Gastrocnemius medialis (tissue), 4 donors: ENCODE measurements around the gene TRAPPC14. TPM values are rescaled to one million over a fixed set of nuclear protein-coding genes. Genes with fewer than 3 reads are reported as not detected.
"Not testable (repeated sequence)": the region's sequence is repeated elsewhere in the genome, so short reads cannot be mapped to it uniquely, and the experiment has no call there.

ENCODE experiments used
- ATAC-seq, 2 donors: fragments of 150-250 bp; one replicate each; pipeline ENCODE4 v1.9.1; 2016
- DNase-seq, 2 donors: peaks; one replicate each; pipeline ENCODE4 v3.0.0-alpha.2; 2019
- H3K27ac ChIP-seq, 4 donors: fragments of 200-600 bp; sonication (generic); 1 replicate in 1 of 4; 2 replicates in 3 of 4; pipeline ENCODE4 v1.5.1; 2016 to 2018; ENCODE audit warnings: mild to moderate bottlenecking in 2 of 4, moderate library complexity in 1 of 4
- H3K27me3 ChIP-seq, 3 donors: fragments of 200-600 bp; sonication (generic) in 2 of 3; 1 replicate in 1 of 3; 2 replicates in 2 of 3; pipeline versions ENCODE4 v1.5.1 to v1.6.0; 2016 to 2019; ENCODE audit warnings: mild to moderate bottlenecking in 1 of 3, moderate library complexity in 1 of 3
- H3K36me3 ChIP-seq, 2 donors: fragments of 200-600 bp; sonication (generic) in 1 of 2; one replicate each; pipeline ENCODE4 v1.5.1; 2017 to 2018
- H3K4me1 ChIP-seq, 2 donors: fragments of 200-600 bp; sonication (generic) in 1 of 2; one replicate each; pipeline ENCODE4 v1.5.1; 2016 to 2017; ENCODE audit warnings: mild to moderate bottlenecking in 2 of 2
- H3K4me3 ChIP-seq, 4 donors: fragments of 200-600 bp; sonication (generic) in 3 of 4; 1 replicate in 1 of 4; 2 replicates in 3 of 4; pipeline ENCODE4 v1.5.1; 2016 to 2019; ENCODE audit warnings: mild to moderate bottlenecking in 2 of 4
- H3K9me3 ChIP-seq, 3 donors: fragments of 200-600 bp; sonication (generic) in 2 of 3; 1 replicate in 1 of 3; 2 replicates in 2 of 3; pipeline ENCODE4 v1.5.1; 2016 to 2019
- POLR2A ChIP-seq, 2 donors: fragments of 450-650 bp; IDR thresholded peaks; one replicate each; pipeline ENCODE4 v1.6.1; 2017; ENCODE audit warnings: antibody characterized with exemption in 2 of 2, mild to moderate bottlenecking in 2 of 2, moderate library complexity in 2 of 2
- in situ Hi-C, 4 donors: fragments of 200-750 bp; cut with MboI; loops; one replicate each; pipeline versions ENCODE4 v1.15.0 to v1.8.0; 2017; ENCODE audit warnings: low sequenced_read_pairs in 4 of 4
- intact Hi-C: fragments of 100-400 bp; cut with DNase I; formaldehyde crosslinking; loops from one replicate; pipeline ENCODE4 v1.15.1; 2023; ENCODE audit warnings: low total_unique reads
- total RNA-seq, 4 donors: library from RNA; depleted of rRNA; stranded (reverse); fragments of >200 nt; gene quantifications; one replicate each; pipeline versions ENCODE4 v1.1.0 to v1.2.3, GENCODE V29; 2016
- TF ChIP-seq, protein P1 (sequence below), 5 experiments: fragments of 450-650 bp in 3 of 5; fragments of 200-600 bp in 2 of 5; sonication (generic) in 2 of 5; IDR thresholded peaks in 4 of 5; conservative IDR thresholded peaks in 1 of 5; 1 replicate in 4 of 5; 2 replicates in 1 of 5; pipeline ENCODE4 v1.5.1; 2016 to 2019; ENCODE audit warnings: antibody characterized with exemption in 5 of 5, mild to moderate bottlenecking in 3 of 5, moderate library complexity in 3 of 5

The TRAPPC14 gene
- total RNA-seq, 4 donors from 2014 or later = 3.0 to 6.1 (median 4.2) TPM

DNA sequence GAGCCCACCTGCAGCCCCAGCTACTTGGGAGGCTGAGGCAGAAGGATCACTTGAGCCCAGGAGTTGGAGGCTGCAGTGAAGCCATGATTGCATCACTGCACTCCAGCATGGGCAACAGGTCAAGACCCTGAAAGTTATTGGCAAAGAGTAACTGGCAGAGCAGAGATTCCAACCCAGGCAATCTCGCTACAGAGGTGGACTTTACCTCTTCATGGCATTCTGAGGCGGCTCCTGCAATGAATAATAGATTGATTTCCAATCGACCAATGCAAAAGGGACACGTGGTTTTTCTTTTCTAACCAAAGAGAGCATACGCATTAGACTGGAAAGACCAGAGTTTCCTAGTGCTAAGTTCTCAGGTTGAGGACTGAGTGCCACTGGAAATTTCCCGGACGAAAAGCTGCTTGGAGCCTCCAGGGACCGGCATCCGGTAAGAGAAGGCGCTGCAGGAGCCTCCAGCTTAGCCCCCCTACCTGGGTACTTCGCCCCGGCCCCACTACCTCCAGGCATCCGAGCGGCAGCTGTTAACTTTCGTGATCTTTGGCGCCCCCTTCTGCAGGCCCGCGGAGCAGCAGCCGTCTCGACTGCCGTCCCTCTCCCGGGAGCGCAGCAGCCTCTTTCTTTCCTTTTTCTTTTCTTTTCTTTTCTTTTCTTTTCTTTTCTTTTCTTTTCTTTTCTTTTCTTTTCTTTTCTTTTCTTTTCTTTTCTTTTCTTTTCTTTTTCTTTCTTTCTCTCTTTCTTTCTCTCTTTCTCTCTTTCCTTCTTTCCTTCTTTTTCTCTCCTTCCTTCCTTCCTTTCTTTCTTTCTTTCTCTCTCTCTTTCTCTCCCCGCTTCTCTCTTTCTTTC lies 27.7 kb downstream of the TRAPPC14 start:
- Histone ChIP-seq H3K4me3 (peak overlapping the region in 1 of 4 donors; percentile 30), H3K36me3 (no peaks in the 10 kb centered on the region), H3K9me3 (no peaks in the 10 kb centered on the region), H3K27me3 (no peaks in the 10 kb centered on the region), H3K27ac (no peak overlapping the region), H3K4me1 (peaks cover 7 to 13% of the 10 kb centered on the region in 2 donors)
- TF ChIP-seq, protein P1, sequence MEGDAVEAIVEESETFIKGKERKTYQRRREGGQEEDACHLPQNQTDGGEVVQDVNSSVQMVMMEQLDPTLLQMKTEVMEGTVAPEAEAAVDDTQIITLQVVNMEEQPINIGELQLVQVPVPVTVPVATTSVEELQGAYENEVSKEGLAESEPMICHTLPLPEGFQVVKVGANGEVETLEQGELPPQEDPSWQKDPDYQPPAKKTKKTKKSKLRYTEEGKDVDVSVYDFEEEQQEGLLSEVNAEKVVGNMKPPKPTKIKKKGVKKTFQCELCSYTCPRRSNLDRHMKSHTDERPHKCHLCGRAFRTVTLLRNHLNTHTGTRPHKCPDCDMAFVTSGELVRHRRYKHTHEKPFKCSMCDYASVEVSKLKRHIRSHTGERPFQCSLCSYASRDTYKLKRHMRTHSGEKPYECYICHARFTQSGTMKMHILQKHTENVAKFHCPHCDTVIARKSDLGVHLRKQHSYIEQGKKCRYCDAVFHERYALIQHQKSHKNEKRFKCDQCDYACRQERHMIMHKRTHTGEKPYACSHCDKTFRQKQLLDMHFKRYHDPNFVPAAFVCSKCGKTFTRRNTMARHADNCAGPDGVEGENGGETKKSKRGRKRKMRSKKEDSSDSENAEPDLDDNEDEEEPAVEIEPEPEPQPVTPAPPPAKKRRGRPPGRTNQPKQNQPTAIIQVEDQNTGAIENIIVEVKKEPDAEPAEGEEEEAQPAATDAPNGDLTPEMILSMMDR (IDR thresholded peaks at IDR 0.05 in 4 of 5, conservative IDR thresholded peaks at IDR 0.05 in 1 of 5) = peak; percentile 62 to 89 (median 81)
- TF ChIP-seq POLR2A (IDR thresholded peaks at IDR 0.05) = no peak
- peak; percentile 38 to 59 for DNase-seq
- intact Hi-C loops = no loop called here
- ATAC-seq = no peak
- in situ Hi-C loops = loop anchor here in 2 of 4 donors (10.0 to 25.0 kb wide), 2 partner anchors 146 to 206 kb away; no protein-coding TSS in a partner anchor

DNA sequence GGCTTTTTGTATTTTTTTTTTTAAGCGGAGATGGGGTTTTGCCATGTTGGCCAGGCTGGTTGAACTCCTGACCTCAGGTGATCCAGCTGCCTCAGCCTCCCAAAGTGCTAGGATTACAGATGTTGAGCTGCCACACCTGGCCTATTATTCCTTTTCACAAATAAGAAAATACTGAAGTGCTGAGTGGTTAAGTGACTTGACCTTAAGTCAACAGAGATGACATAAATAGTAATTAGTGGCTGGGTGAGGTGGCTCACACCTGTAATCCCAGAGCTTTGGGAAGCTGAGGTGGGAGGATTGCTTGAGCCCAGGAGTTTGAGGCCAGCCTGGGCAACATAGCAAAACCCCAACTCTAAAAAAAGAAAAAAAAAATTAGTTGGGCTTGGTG lies 28.3 kb downstream of the TRAPPC14 start:
- H3K36me3 ChIP-seq, intact Hi-C loops, ATAC-seq, H3K9me3 ChIP-seq, H3K27me3 ChIP-seq, DNase-seq, H3K4me3 ChIP-seq, H3K27ac ChIP-seq: not testable (repeated sequence)
- in situ Hi-C loops = loop anchor here in 2 of 4 donors (10.0 to 25.0 kb wide), 2 partner anchors 145 to 207 kb away; no protein-coding TSS in a partner anchor
- H3K4me1 ChIP-seq = peaks cover 11 to 19% of the 10 kb centered on the region in 2 donors

DNA sequence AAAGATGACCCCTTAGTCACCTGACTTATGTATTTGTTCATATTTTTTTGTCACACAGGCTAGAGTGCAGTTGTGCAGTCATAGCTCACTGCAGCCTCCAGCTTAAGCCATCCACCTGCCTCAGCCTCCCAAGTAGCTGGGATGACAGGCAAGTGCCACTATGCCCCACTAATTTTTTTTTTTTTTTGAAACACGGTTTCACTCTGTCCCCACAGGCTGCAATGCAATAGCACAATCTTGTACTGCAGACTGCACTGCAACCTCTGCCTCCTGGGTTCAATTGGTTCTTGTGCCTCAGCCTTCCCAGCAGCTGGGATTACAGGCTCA lies 29.9 kb downstream of the TRAPPC14 start:
- in situ Hi-C loops = loop anchor here in 2 of 4 donors (10.0 to 25.0 kb wide), 2 partner anchors 134 to 209 kb away; no protein-coding TSS in a partner anchor
- intact Hi-C loops = loop anchor here (5.0 to 10.0 kb wide), 3 partner anchors 41 to 136 kb away; partner anchors contain the start of genes COPS6 and ZKSCAN1
- ATAC-seq = no peak

DNA sequence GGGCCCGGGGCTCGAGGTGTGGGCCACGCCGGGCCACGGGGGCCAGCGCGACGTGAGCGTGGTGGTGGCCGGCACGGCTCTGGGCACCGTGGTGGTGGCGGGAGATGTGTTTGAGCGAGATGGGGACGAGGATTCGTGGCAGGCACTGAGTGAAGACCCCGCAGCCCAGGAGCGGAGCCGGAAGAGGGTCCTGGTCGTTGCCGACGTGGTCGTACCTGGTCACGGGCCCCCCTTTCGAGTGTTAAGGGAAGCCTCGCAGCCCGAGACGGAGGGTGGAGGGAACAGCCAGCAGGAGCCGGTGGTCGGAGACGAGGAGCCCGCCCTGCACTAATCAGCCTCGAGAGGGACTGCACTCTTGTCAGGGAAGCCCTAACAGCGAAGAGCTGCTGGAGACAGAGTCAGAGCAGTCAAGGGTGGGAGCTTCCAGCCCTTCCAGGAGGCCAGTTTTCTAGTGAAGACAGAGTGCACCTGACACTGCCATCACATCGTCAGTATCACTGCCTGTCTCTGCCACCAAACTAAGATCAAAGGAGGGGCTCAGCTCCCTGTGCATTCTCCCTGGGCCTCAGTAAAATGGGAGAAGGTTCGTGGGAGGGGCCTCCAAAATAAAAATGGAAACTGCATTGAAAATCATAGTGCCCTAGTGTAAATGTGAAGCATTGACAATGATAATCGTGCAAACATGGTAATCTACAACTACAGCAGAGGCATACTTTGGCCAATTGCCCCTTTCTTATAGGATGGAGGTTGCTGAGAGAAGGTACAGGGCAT lies 30.5 kb downstream of the TRAPPC14 start:
- Histone ChIP-seq H3K9me3 (no peaks in the 10 kb centered on the region), H3K36me3 (no peaks in the 10 kb centered on the region), H3K4me3 (peak overlapping the region; percentile 75 to 94 (median 84)), H3K4me1 (peaks cover 11 to 22% of the 10 kb centered on the region in 2 donors), H3K27ac (peak overlapping the region; percentile 90 to 96 (median 92)), H3K27me3 (no peaks in the 10 kb centered on the region)
- ATAC-seq = no peak
- intact Hi-C loops (loop anchor here (1.0 to 10.0 kb wide), 5 partner anchors 9 to 136 kb away; partner anchors contain the start of genes AP4M1, CNPY4, COPS6 and MCM7), in situ Hi-C loops (loop anchor here in 2 of 4 donors (10.0 to 25.0 kb wide), 2 partner anchors 133 to 209 kb away; no protein-coding TSS in a partner anchor)
- DNase-seq = no peak
- TF ChIP-seq, protein P1 (IDR thresholded peaks at IDR 0.05 in 4 of 5, conservative IDR thresholded peaks at IDR 0.05 in 1 of 5) = no peak
- no peak for TF ChIP-seq POLR2A (IDR thresholded peaks at IDR 0.05)

More for the DNA sequence above, 29.9 kb downstream of the TRAPPC14 start:
- no peaks in the 10 kb centered on the region for H3K9me3 ChIP-seq
- H3K36me3 ChIP-seq = no peaks in the 10 kb centered on the region
- peaks cover 11 to 22% of the 10 kb centered on the region in 2 donors for H3K4me1 ChIP-seq
- TF ChIP-seq, protein P1 (IDR thresholded peaks at IDR 0.05 in 4 of 5, conservative IDR thresholded peaks at IDR 0.05 in 1 of 5) = no peak
- no peak for TF ChIP-seq POLR2A (IDR thresholded peaks at IDR 0.05)
- no peak overlapping the region for H3K27ac ChIP-seq
- no peak overlapping the region for H3K4me3 ChIP-seq
- DNase-seq = no peak
- no peaks in the 10 kb centered on the region for H3K27me3 ChIP-seq
